ENCODE measurements around the gene ALOX12. TPM values are rescaled to one million over a fixed set of nuclear protein-coding genes. Genes with fewer than 3 reads are reported as not detected.

ALOX12 gene
- total RNA-seq, 1 experiment from 2014 or later: not detected

GRCh38 chr17:7001318-7001961 lies 5.6 kb downstream of the ALOX12 start:
- DNase-seq (ENCODE audit: low read depth): no peak

- no peak for DNase-seq (ENCODE audit: low read depth)
Measured at GRCh38 chr17:7002288-7003047, 6.6 kb downstream of the ALOX12 start.

GRCh38 chr17:7003745-7004144 lies 7.9 kb downstream of the ALOX12 start:
- no peak for DNase-seq (ENCODE audit: low read depth)

- DNase-seq (ENCODE audit: low read depth): peak; percentile 68
Measured at GRCh38 chr17:7004398-7005253, 8.8 kb downstream of the ALOX12 start.

- no peak for DNase-seq (ENCODE audit: low read depth)
Measured at GRCh38 chr17:7005716-7006115, 9.9 kb downstream of the ALOX12 start.

- no peak for DNase-seq (ENCODE audit: low read depth)
Measured at GRCh38 chr17:7007143-7007542, 11.3 kb downstream of the ALOX12 start.

GRCh38 chr17:7010523-7010922 lies 14.7 kb downstream of the ALOX12 start:
- DNase-seq (ENCODE audit: low read depth): no peak

- no peak for DNase-seq (ENCODE audit: low read depth)
Measured at GRCh38 chr17:7011415-7011814, 15.6 kb downstream of the ALOX12 start.

- DNase-seq (ENCODE audit: low read depth): no peak
Measured at GRCh38 chr17:7011942-7012254, 16.0 kb downstream of the ALOX12 start.

GRCh38 chr17:7014261-7014994 lies 18.6 kb downstream of the ALOX12 start:
- peak; percentile 95 for DNase-seq (ENCODE audit: low read depth)

- peak; percentile 47 for DNase-seq (ENCODE audit: low read depth)
Measured at GRCh38 chr17:7014995-7015958, 19.4 kb downstream of the ALOX12 start.

GRCh38 chr17:7016418-7016817 lies 20.6 kb downstream of the ALOX12 start:
- DNase-seq (ENCODE audit: low read depth): no peak

GRCh38 chr17:7016886-7017826 lies 21.3 kb downstream of the ALOX12 start:
- no peak for DNase-seq (ENCODE audit: low read depth)

- no peak for DNase-seq (ENCODE audit: low read depth)
Measured at GRCh38 chr17:7017827-7018200, 22.0 kb downstream of the ALOX12 start.

GRCh38 chr17:7018331-7018964 lies 22.6 kb downstream of the ALOX12 start:
- no peak for DNase-seq (ENCODE audit: low read depth)

- no peak for DNase-seq (ENCODE audit: low read depth)
Measured at GRCh38 chr17:7019367-7019766, 23.5 kb downstream of the ALOX12 start.

GRCh38 chr17:7019839-7020519 lies 24.1 kb downstream of the ALOX12 start:
- DNase-seq (ENCODE audit: low read depth): peak; percentile 41

GRCh38 chr17:7020894-7021664 lies 25.2 kb downstream of the ALOX12 start:
- DNase-seq (ENCODE audit: low read depth): no peak
